HG03108 (cell line): Measurements from ENCODE around the gene ITPKC.
A peak's percentile ranks its signal among the peaks of the same experiment; 100 is the strongest.

Experiments
- ATAC-seq: cut with Tn5 transposase; IDR thresholded peaks from one replicate; pipeline ENCODE4 v1.9.1; 2021; ENCODE audit warnings: moderate library complexity; ENCODE audit not compliant: unreplicated experiment

ITPKC gene

GRCh38 chr19:40739030-40739839 is 22.3 kb downstream of the ITPKC start:
- ATAC-seq: no peak

GRCh38 chr19:40739871-40740703 is 23.2 kb downstream of the ITPKC start:
- no peak for ATAC-seq

GRCh38 chr19:40740747-40741146 is 23.8 kb downstream of the ITPKC start:
- no peak for ATAC-seq

- no peak for ATAC-seq
These were observed 24.8 kb downstream of the ITPKC start for GRCh38 chr19:40741527-40742390.

GRCh38 chr19:40742477-40742876 is 25.6 kb downstream of the ITPKC start:
- ATAC-seq: no peak

- ATAC-seq: no peak
These were observed 26.0 kb downstream of the ITPKC start for GRCh38 chr19:40742886-40743285.

GRCh38 chr19:40743926-40744325 is 27.0 kb downstream of the ITPKC start:
- no peak for ATAC-seq

GRCh38 chr19:40744554-40745401 is 27.9 kb downstream of the ITPKC start:
- ATAC-seq: no peak

- no peak for ATAC-seq
These were observed 28.5 kb downstream of the ITPKC start for GRCh38 chr19:40745402-40745780.

- no peak for ATAC-seq
These were observed 30.6 kb downstream of the ITPKC start for GRCh38 chr19:40747536-40747935.

- ATAC-seq: peak; percentile 83
These were observed 33.4 kb downstream of the ITPKC start, which contains the start of gene ACTMAP for GRCh38 chr19:40750058-40750873. TSS of gene ACTMAP (minus strand) at chr19:40750477. CDS start at chr19:40749803, 674 bp downstream.

GRCh38 chr19:40750874-40751537 is 34.1 kb downstream of the ITPKC start, which contains the start of gene SNRPA:
TSS of gene SNRPA (plus strand) at chr19:40751203. CDS start at chr19:40751409, 206 bp downstream.
- peak; percentile 48 for ATAC-seq

- ATAC-seq: no peak
These were observed 35.4 kb downstream of the ITPKC start for GRCh38 chr19:40752257-40752781.

GRCh38 chr19:40754611-40755247 is 37.8 kb downstream of the ITPKC start:
- ATAC-seq: no peak

GRCh38 chr19:40755248-40755624 is 38.3 kb downstream of the ITPKC start:
- no peak for ATAC-seq

- ATAC-seq: no peak
These were observed 38.9 kb downstream of the ITPKC start for GRCh38 chr19:40755791-40756190.

- no peak for ATAC-seq
These were observed 39.7 kb downstream of the ITPKC start for GRCh38 chr19:40756502-40757110.
